KOPT-K1 (cell line): ENCODE measurements around the gene LGALS1.

ENCODE experiments used
- H3K27ac ChIP-seq: fragments of 200-600 bp; sonication (generic); 2 replicates; pipeline ENCODE4 v1.5.1; 2016; ENCODE audit warnings: antibody characterized with exemption, mild to moderate bottlenecking, low read depth, low read length; ENCODE audit not compliant: poor library complexity, severe bottlenecking
- H3K36me3 ChIP-seq: fragments of 200-600 bp; sonication (generic); 2 replicates; pipeline ENCODE4 v1.5.1; 2017; ENCODE audit warnings: antibody characterized with exemption, mild to moderate bottlenecking, low read length, moderate library complexity; ENCODE audit not compliant: insufficient read depth
- H3K9me3 ChIP-seq: fragments of 200-600 bp; sonication (generic); 2 replicates; pipeline ENCODE4 v1.5.1; 2017; ENCODE audit warnings: antibody characterized with exemption, low read length, mild to moderate bottlenecking; ENCODE audit not compliant: insufficient read depth, poor library complexity, severe bottlenecking

LGALS1 gene

GRCh38 chr22:37634417-37634924, 41.0 kb upstream of the LGALS1 start:
- H3K27ac ChIP-seq: peak overlapping the region; percentile 79
- H3K36me3 ChIP-seq: peaks cover 19% of the 10 kb centered on the region
- H3K9me3 ChIP-seq: no peaks in the 10 kb centered on the region

- H3K27ac ChIP-seq: peak overlapping the region; percentile 79
- H3K36me3 ChIP-seq: peaks cover 14% of the 10 kb centered on the region
- no peaks in the 10 kb centered on the region for H3K9me3 ChIP-seq
Measured at GRCh38 chr22:37635157-37635556, 40.3 kb upstream of the LGALS1 start.

- Histone ChIP-seq H3K9me3 (no peaks in the 10 kb centered on the region), H3K27ac (peak overlapping the region; percentile 65), H3K36me3 (peaks cover 5% of the 10 kb centered on the region)
Measured at GRCh38 chr22:37636186-37636948, 39.1 kb upstream of the LGALS1 start.

GRCh38 chr22:37636949-37637273, 38.5 kb upstream of the LGALS1 start:
- Histone ChIP-seq H3K27ac (peak overlapping the region; percentile 65), H3K9me3 (no peaks in the 10 kb centered on the region), H3K36me3 (no peaks in the 10 kb centered on the region; the same call in 1 of the 2 replicates)

GRCh38 chr22:37638391-37639069, 36.9 kb upstream of the LGALS1 start:
- H3K9me3 ChIP-seq: no peaks in the 10 kb centered on the region
- H3K27ac ChIP-seq: peak overlapping the region; percentile 65
- H3K36me3 ChIP-seq: no peaks in the 10 kb centered on the region

GRCh38 chr22:37639070-37639760, 36.2 kb upstream of the LGALS1 start, which contains the start of gene SH3BP1:
Gene SH3BP1 (plus strand): TSS chr22:37639669. CDS start chr22:37639788, 119 bp downstream.
- 0 out of 2 replicates have a peak, but pooled peaks cover 2% of the 10 kb centered on the region for H3K36me3 ChIP-seq
- H3K9me3 ChIP-seq: no peaks in the 10 kb centered on the region
- H3K27ac ChIP-seq: peak within 1 kb of the TSS; percentile 65

GRCh38 chr22:37639771-37640590, 35.5 kb upstream of the LGALS1 start:
- peak overlapping the region; percentile 65 for H3K27ac ChIP-seq
- H3K9me3 ChIP-seq: no peaks in the 10 kb centered on the region
- H3K36me3 ChIP-seq: peaks cover 10% of the 10 kb centered on the region; the same call in 1 of the 2 replicates

- peak overlapping the region; percentile 65 for H3K27ac ChIP-seq
- no peaks in the 10 kb centered on the region for H3K9me3 ChIP-seq
- H3K36me3 ChIP-seq: peaks cover 18% of the 10 kb centered on the region; the same call in 1 of the 2 replicates
Measured at GRCh38 chr22:37640591-37641560, 34.6 kb upstream of the LGALS1 start.

- Histone ChIP-seq H3K27ac (no peak overlapping the region), H3K9me3 (no peaks in the 10 kb centered on the region), H3K36me3 (peaks cover 18% of the 10 kb centered on the region; the same call in 1 of the 2 replicates)
Measured at GRCh38 chr22:37641561-37641949, 33.9 kb upstream of the LGALS1 start.

GRCh38 chr22:37643225-37643847, 32.1 kb upstream of the LGALS1 start:
- no peak overlapping the region for H3K27ac ChIP-seq
- H3K36me3 ChIP-seq: peaks cover 23% of the 10 kb centered on the region; the same call in 1 of the 2 replicates
- H3K9me3 ChIP-seq: no peaks in the 10 kb centered on the region

GRCh38 chr22:37647317-37647716, 28.1 kb upstream of the LGALS1 start:
- peaks cover 48% of the 10 kb centered on the region for H3K36me3 ChIP-seq
- no peaks in the 10 kb centered on the region for H3K9me3 ChIP-seq

GRCh38 chr22:37647928-37648327, 27.5 kb upstream of the LGALS1 start:
- H3K9me3 ChIP-seq: no peaks in the 10 kb centered on the region
- H3K36me3 ChIP-seq: peaks cover 50% of the 10 kb centered on the region
- H3K27ac ChIP-seq: no peak overlapping the region

More at GRCh38 chr22:37647317-37647716, 28.1 kb upstream of the LGALS1 start:
- H3K27ac ChIP-seq: no peak overlapping the region

- no peaks in the 10 kb centered on the region for H3K9me3 ChIP-seq
- peaks cover 40% of the 10 kb centered on the region for H3K36me3 ChIP-seq
- no peak overlapping the region for H3K27ac ChIP-seq
Measured at GRCh38 chr22:37650463-37651136, 24.8 kb upstream of the LGALS1 start.
